Measurements from ENCODE around the gene ZNF165.
"Not testable (repeated sequence)": the region's sequence is repeated elsewhere in the genome, so short reads cannot be mapped to it uniquely, and the experiment has no call there.

- TF ChIP-seq CTCF (IDR thresholded peaks at IDR 0.05; ENCODE audit: low read length); EZH2 (optimal IDR thresholded peaks at IDR 0.05; ENCODE audit: low read depth, low read length): not testable (repeated sequence)
Measured at GRCh38 chr6:28080381-28080630, at the start of gene ZNF165.

Measured in MM.1S (cell line).